Cardiac muscle cell (in vitro differentiated cells and primary cell): Measurements from ENCODE around the gene CNTFR. TPM values are rescaled to one million over a fixed set of nuclear protein-coding genes. Genes with fewer than 3 reads are reported as not detected.

Source experiments
- DNase-seq, 2 donors: peaks; one replicate each; pipeline versions ENCODE4 v3.0.0 to v3.0.0-alpha.2; 2010 to 2017; ENCODE audit warnings: low read depth in 1 of 2, low spot score in 1 of 2
- H3K27ac ChIP-seq: fragments of 200-600 bp; sonication (generic); 2 replicates; pipeline ENCODE4 v1.5.1; 2016
- H3K27me3 ChIP-seq: fragments of 200-600 bp; sonication (generic); 2 replicates; pipeline ENCODE4 v1.6.0; 2016; ENCODE audit warnings: control low read depth
- H3K36me3 ChIP-seq: fragments of 200-600 bp; sonication (generic); 2 replicates; pipeline ENCODE4 v1.5.1; 2016; ENCODE audit warnings: control low read depth
- H3K4me1 ChIP-seq: fragments of 200-600 bp; sonication (generic); 2 replicates; pipeline ENCODE4 v1.8.1; 2017; ENCODE audit warnings: low read depth, mild to moderate bottlenecking, mixed run types
- H3K4me3 ChIP-seq: fragments of 200-600 bp; sonication (generic); 2 replicates; pipeline ENCODE4 v1.5.1; 2016; ENCODE audit warnings: mild to moderate bottlenecking
- H3K9me3 ChIP-seq: fragments of 200-600 bp; sonication (generic); 2 replicates; pipeline ENCODE4 v1.5.1; 2017; ENCODE audit warnings: low read depth, mild to moderate bottlenecking, control low read depth
- CTCF ChIP-seq: IDR thresholded peaks from 2 replicates; pipeline ENCODE4 v1.5.1; 2012; ENCODE audit warnings: low read depth, mild to moderate bottlenecking, low read length
- polyA plus RNA-seq: library from polyadenylated mRNA; unstranded; fragments of >200 nt; fragmentation: Nextera tagmentation; extraction: Ambion mirVana; gene quantifications from 2 replicates; pipeline ENCODE4 v1.2.1, GENCODE V29; 2016
- total RNA-seq: library from RNA; depleted of rRNA; stranded (reverse); fragments of >200 nt; gene quantifications from 2 replicates; pipeline ENCODE4 v1.2.3, GENCODE V29; 2016

The CNTFR gene
- total and polyA plus RNA-seq, 2 experiments from 2014 or later: 15.5 to 29.8 TPM

GRCh38 chr9:34575241-34575640 lies 14.3 kb downstream of the CNTFR start:
- no peak for DNase-seq
- Histone ChIP-seq H3K4me1 (peaks cover 37% of the 10 kb centered on the region), H3K9me3 (no peaks in the 10 kb centered on the region), H3K4me3 (no peak overlapping the region), H3K27me3 (no peaks in the 10 kb centered on the region), H3K27ac (no peak overlapping the region), H3K36me3 (no peaks in the 10 kb centered on the region)
- no peak for TF ChIP-seq CTCF

- no peak overlapping the region for H3K27ac ChIP-seq
Measured at GRCh38 chr9:34574571-34574970, 15.0 kb downstream of the CNTFR start.

GRCh38 chr9:34573599-34574325 lies 15.8 kb downstream of the CNTFR start:
- Histone ChIP-seq H3K36me3 (no peaks in the 10 kb centered on the region), H3K4me1 (peaks cover 28% of the 10 kb centered on the region), H3K27ac (no peak overlapping the region), H3K9me3 (no peaks in the 10 kb centered on the region), H3K27me3 (no peaks in the 10 kb centered on the region), H3K4me3 (no peak overlapping the region)
- DNase-seq: no peak
- no peak for TF ChIP-seq CTCF

More at GRCh38 chr9:34574571-34574970, 15.0 kb downstream of the CNTFR start:
- peaks cover 37% of the 10 kb centered on the region for H3K4me1 ChIP-seq
- H3K4me3 ChIP-seq: no peak overlapping the region
- H3K9me3 ChIP-seq: no peaks in the 10 kb centered on the region
- no peaks in the 10 kb centered on the region for H3K36me3 ChIP-seq
- H3K27me3 ChIP-seq: no peaks in the 10 kb centered on the region
- no peak for TF ChIP-seq CTCF
- no peak for DNase-seq

GRCh38 chr9:34572628-34573027 lies 16.9 kb downstream of the CNTFR start:
- no peak for DNase-seq
- Histone ChIP-seq H3K9me3 (no peaks in the 10 kb centered on the region), H3K4me1 (peaks cover 23% of the 10 kb centered on the region), H3K27ac (no peak overlapping the region), H3K27me3 (no peaks in the 10 kb centered on the region), H3K4me3 (no peak overlapping the region), H3K36me3 (no peaks in the 10 kb centered on the region)
- TF ChIP-seq CTCF: no peak

GRCh38 chr9:34572092-34572491 lies 17.4 kb downstream of the CNTFR start:
- TF ChIP-seq CTCF: no peak
- no peaks in the 10 kb centered on the region for H3K36me3 ChIP-seq
- H3K4me1 ChIP-seq: peaks cover 17% of the 10 kb centered on the region
- H3K4me3 ChIP-seq: no peak overlapping the region
- H3K9me3 ChIP-seq: no peaks in the 10 kb centered on the region
- no peaks in the 10 kb centered on the region for H3K27me3 ChIP-seq
- no peak for DNase-seq
- no peak overlapping the region for H3K27ac ChIP-seq

- no peaks in the 10 kb centered on the region for H3K27me3 ChIP-seq
- H3K36me3 ChIP-seq: no peaks in the 10 kb centered on the region
- no peak overlapping the region for H3K27ac ChIP-seq
- no peak overlapping the region for H3K4me3 ChIP-seq
- no peaks in the 10 kb centered on the region for H3K9me3 ChIP-seq
- peaks cover 17% of the 10 kb centered on the region for H3K4me1 ChIP-seq
- DNase-seq: peak in 1 of 2 donors; percentile 62
- no peak for TF ChIP-seq CTCF
Measured at GRCh38 chr9:34571481-34571810, 18.1 kb downstream of the CNTFR start.
